Activated CD4-positive, alpha-beta T cell treated with anti-CD3 and anti-CD28 coated beads for 36 hours (primary cell): ENCODE data around the gene CD247. TPM values are rescaled to one million over a fixed set of nuclear protein-coding genes. Genes with fewer than 3 reads are reported as not detected.

Experiments used
- ATAC-seq: fragments of 200-7000 bp; cut with Tn5 transposase; one replicate; pipeline ENCODE4 v1.10.0; 2021; ENCODE audit warnings: mild to moderate bottlenecking, moderate library complexity
- CTCF ChIA-PET: fragments of 350-600 bp; sonication (Branson Sonifier 250); formaldehyde crosslinking; loops from one replicate; lab custom pipeline; 2021; ENCODE audit warnings: antibody characterized with exemption; lab: Charles Lee
- POLR2A ChIA-PET: fragments of 350-600 bp; sonication (Branson Sonifier 250); formaldehyde crosslinking; loops from one replicate; lab custom pipeline; 2021; ENCODE audit warnings: antibody characterized with exemption, inconsistent platforms; lab: Charles Lee
- DNase-seq: peaks from one replicate; pipeline ENCODE4 v3.0.0-alpha.2; 2020
- H3K27ac Mint-ChIP-seq: one replicate; pipeline ENCODE4 v1.8.0; 2021; ENCODE audit warnings: mixed read lengths
- H3K27me3 Mint-ChIP-seq: one replicate; pipeline ENCODE4 v1.8.0; 2021; ENCODE audit warnings: mixed read lengths
- H3K36me3 Mint-ChIP-seq: one replicate; pipeline ENCODE4 v1.8.0; 2021; ENCODE audit warnings: low read depth, mixed read lengths
- H3K4me1 Mint-ChIP-seq: one replicate; pipeline ENCODE4 v1.8.0; 2021; ENCODE audit warnings: mixed read lengths
- H3K4me3 Mint-ChIP-seq: one replicate; pipeline ENCODE4 v1.8.0; 2021; ENCODE audit warnings: mild to moderate bottlenecking, moderate library complexity, mixed read lengths
- H3K9me3 Mint-ChIP-seq: one replicate; pipeline ENCODE4 v1.8.0; 2021; ENCODE audit warnings: low read depth, mixed read lengths
- intact Hi-C, 2 experiments: fragments of 100-400 bp; cut with DNase I in 1 of 2; cut with micrococcal nuclease in 1 of 2; formaldehyde crosslinking; loops; one replicate each; pipeline versions ENCODE4 v1.14.2 to v1.15.1; 2022 to 2024; cut with DNase I, micrococcal nuclease
- total RNA-seq, 2 experiments: library from RNA; stranded (reverse); gene quantifications; one replicate each; pipeline ENCODE4 v1.2.3, GENCODE V29; 2021

Gene CD247
- total RNA-seq, 2 experiments from 2014 or later: 149 TPM

DNA sequence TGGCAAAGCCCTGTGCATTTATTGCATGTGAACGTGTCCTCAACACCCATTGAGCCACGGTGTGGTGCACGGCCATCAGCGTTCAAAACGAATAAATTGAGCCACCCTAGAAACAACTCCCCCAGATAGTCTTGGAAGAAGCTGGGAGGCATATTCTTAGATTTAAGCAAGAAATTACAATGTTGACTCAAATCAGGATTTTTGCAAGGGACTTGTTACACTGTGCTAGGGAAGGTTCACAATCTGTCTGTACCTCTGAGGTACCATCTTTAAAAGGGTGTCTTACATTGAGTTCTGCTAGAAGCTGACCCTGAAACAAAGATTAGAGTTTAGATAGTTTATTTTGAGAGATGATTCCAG, 16.2 kb downstream of the CD247 start:
- ChIA-PET POLR2A (interaction anchor here (0.9 to 6.3 kb wide), 6 partner anchors 8 to 282 kb away, joined by 3 to 57 read pairs (median 3); partner anchors contain the start of gene CD247), CTCF (interaction anchor here (0.6 to 5.6 kb wide), 8 partner anchors 15 to 48 kb away, joined by 3 to 62 read pairs (median 4); partner anchors contain the start of gene CD247)
- H3K4me3 Mint-ChIP-seq: peak overlapping the region; percentile 63
- peaks cover 96% of the 10 kb centered on the region for H3K4me1 Mint-ChIP-seq
- peak overlapping the region; percentile 95 for H3K27ac Mint-ChIP-seq
- intact Hi-C loops: loop anchor here (1.0 to 5.0 kb wide), 2 partner anchors 10 to 125 kb away; no protein-coding TSS in a partner anchor
- no peaks in the 10 kb centered on the region for H3K9me3 Mint-ChIP-seq
- DNase-seq (no peak), ATAC-seq (peak; percentile 32)
- peaks cover 64% of the 10 kb centered on the region for H3K36me3 Mint-ChIP-seq
- no peaks in the 10 kb centered on the region for H3K27me3 Mint-ChIP-seq

DNA sequence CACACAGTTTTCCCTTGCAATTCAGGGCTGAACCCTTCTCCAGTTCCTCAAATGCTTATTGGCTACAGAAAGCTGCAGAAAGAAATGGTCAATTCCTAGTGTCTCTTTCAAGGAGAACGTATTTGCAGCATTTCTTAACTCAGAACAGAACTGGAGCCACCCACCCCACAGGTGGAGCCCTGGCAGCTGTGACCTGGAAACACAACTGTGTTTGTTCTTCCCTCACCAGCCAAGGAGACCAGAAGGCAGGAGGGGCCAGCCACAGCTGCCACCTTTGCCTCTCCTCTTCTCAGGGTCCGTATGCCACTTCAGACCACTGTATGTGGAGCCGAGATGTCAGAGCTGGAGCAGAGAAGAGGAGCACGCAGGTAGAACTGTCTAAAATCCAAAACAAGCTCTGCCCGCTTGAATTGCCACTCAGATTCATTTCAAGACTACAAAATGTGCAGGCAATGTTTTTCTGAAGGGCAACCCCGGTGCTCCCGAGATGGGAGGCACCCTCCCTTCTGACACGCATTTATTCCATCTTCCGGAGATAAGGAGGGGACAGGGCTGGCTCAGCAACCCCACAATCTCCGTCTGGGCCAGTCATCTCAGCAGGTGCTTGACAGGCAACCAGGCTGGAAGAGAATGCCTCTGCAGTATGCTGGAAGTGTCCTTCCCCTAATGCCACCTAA, 16.7 kb downstream of the CD247 start:
- intact Hi-C loops: loop anchor here (1.0 to 5.0 kb wide), 3 partner anchors 11 to 126 kb away; no protein-coding TSS in a partner anchor
- Mint-ChIP-seq H3K9me3 (no peaks in the 10 kb centered on the region), H3K4me3 (peak overlapping the region; percentile 63), H3K4me1 (peaks cover 97% of the 10 kb centered on the region), H3K27ac (peak overlapping the region; percentile 95), H3K36me3 (peaks cover 64% of the 10 kb centered on the region), H3K27me3 (no peaks in the 10 kb centered on the region)
- POLR2A ChIA-PET: interaction anchor here (0.9 to 6.3 kb wide), 7 partner anchors 8 to 281 kb away, joined by 3 to 57 read pairs (median 3); partner anchors contain the start of gene CD247
- ATAC-seq (peak; percentile 60), DNase-seq (peak; percentile 82)
- CTCF ChIA-PET: interaction anchor here (0.6 to 5.6 kb wide), 10 partner anchors 15 to 185 kb away, joined by 3 to 62 read pairs (median 4); partner anchors contain the start of gene CD247

DNA sequence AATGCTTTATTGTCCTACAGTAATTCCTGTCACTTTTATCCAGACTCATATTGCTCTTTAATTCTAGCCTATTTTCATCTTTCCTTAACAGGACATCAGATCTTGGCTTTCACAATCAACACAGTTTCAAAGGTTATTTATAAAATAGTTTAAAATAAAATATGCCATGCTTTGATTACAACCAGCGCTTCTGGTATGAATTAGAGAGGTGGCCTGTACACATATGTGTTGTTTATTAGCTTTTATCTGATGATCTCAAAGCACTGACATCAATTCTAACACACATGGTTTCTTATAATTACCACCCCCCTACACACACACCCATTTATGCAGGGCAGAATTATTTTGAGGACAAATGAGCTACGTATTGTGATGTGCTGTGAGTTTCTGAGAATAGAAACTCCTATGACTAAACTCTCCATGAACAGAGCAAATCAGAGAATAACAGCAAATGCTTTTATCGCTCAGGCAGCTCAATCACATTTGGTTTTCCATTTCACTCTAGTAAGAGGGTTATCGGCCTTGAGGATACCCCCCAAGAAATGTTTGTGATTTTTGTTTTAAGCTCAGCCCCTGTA, 18.0 kb downstream of the CD247 start:
- CTCF ChIA-PET: interaction anchor here (0.7 to 5.6 kb wide), 15 partner anchors 7 to 59 kb away, joined by 3 to 62 read pairs (median 5); partner anchors contain the start of gene CD247
- H3K4me1 Mint-ChIP-seq: peaks cover 99% of the 10 kb centered on the region
- peak; percentile 67 for ATAC-seq
- H3K4me3 Mint-ChIP-seq: peak overlapping the region; percentile 63
- H3K27ac Mint-ChIP-seq: peak overlapping the region; percentile 95
- DNase-seq: peak; percentile 15
- H3K27me3 Mint-ChIP-seq: no peaks in the 10 kb centered on the region
- intact Hi-C loops: loop anchor here (1.0 to 5.0 kb wide), 5 partner anchors 8 to 127 kb away; no protein-coding TSS in a partner anchor
- no peaks in the 10 kb centered on the region for H3K9me3 Mint-ChIP-seq
- peaks cover 70% of the 10 kb centered on the region for H3K36me3 Mint-ChIP-seq
- POLR2A ChIA-PET: interaction anchor here (0.8 to 6.3 kb wide), 16 partner anchors 8 to 281 kb away, joined by 3 to 57 read pairs (median 6); partner anchors contain the start of genes CD247 and CREG1

DNA sequence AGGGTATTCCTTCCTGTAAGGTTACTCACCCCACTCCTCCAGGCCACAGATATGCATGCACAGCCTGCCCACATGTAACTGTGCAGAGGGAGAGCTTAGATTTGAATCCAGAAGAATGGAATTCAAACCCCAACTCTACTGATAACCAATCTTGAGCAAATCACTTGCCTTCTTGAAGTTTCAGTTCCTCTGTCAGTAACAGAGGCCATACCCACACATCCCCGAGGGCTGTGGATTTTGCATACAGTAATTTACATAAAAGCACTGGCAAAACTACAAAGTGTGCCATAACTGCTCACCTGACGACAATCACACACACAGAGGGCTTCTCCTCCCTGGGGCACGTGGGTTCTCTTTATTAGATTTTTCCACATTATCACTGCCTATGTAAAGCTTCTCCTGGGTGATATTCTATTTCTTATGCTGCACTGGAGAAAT, 18.6 kb downstream of the CD247 start:
- peak overlapping the region; percentile 95 for H3K27ac Mint-ChIP-seq
- ATAC-seq (peak; percentile 57), DNase-seq (peak; percentile 56)
- intact Hi-C loops: loop anchor here (1.0 to 5.0 kb wide), 6 partner anchors 7 to 128 kb away; no protein-coding TSS in a partner anchor
- peaks cover 99% of the 10 kb centered on the region for H3K4me1 Mint-ChIP-seq
- ChIA-PET CTCF (interaction anchor here (0.6 to 5.6 kb wide), 19 partner anchors 9 to 742 kb away, joined by 3 to 62 read pairs (median 5); partner anchors contain the start of gene CD247), POLR2A (interaction anchor here (1.1 to 6.3 kb wide), 7 partner anchors 10 to 280 kb away, joined by 4 to 57 read pairs (median 11); partner anchors contain the start of genes CD247 and CREG1)
- H3K4me3 Mint-ChIP-seq: peak overlapping the region; percentile 42
- H3K27me3 Mint-ChIP-seq: no peaks in the 10 kb centered on the region
- peaks cover 72% of the 10 kb centered on the region for H3K36me3 Mint-ChIP-seq
- no peaks in the 10 kb centered on the region for H3K9me3 Mint-ChIP-seq

DNA sequence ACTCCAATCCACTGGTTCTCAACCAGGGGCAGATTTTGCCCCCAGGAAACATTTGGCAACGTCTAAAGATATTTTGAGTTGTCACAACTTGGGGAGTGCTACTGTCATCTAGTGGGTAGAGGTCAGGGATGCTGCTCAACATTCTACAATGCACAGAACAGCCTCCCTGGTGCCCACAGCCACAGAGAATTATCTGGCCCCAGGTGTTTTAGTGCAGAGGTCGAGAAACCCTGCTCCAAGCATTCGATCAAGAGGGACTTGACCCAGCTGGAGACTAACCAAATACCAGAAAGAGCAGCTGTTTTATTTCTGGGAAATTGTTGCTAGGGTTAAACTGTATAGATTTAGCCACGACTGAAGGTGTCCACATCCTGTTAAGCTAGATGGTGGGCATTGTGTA, 19.2 kb downstream of the CD247 start:
- peak; percentile 26 for DNase-seq
- Mint-ChIP-seq H3K27me3 (no peaks in the 10 kb centered on the region), H3K27ac (peak overlapping the region; percentile 95), H3K4me1 (peaks cover 99% of the 10 kb centered on the region), H3K9me3 (no peaks in the 10 kb centered on the region), H3K36me3 (peaks cover 69% of the 10 kb centered on the region), H3K4me3 (peak overlapping the region; percentile 42)
- peak; percentile 7 for ATAC-seq
- intact Hi-C loops: loop anchor here in 1 of 2 experiments (1.0 kb wide), 1 partner anchor 43 kb away; no protein-coding TSS in a partner anchor
- POLR2A ChIA-PET: interaction anchor here (1.1 to 6.3 kb wide), 6 partner anchors 10 to 279 kb away, joined by 4 to 57 read pairs (median 8); partner anchors contain the start of genes CD247 and CREG1
- CTCF ChIA-PET: interaction anchor here (0.7 to 5.6 kb wide), 11 partner anchors 9 to 58 kb away, joined by 3 to 62 read pairs (median 7); partner anchors contain the start of gene CD247

DNA sequence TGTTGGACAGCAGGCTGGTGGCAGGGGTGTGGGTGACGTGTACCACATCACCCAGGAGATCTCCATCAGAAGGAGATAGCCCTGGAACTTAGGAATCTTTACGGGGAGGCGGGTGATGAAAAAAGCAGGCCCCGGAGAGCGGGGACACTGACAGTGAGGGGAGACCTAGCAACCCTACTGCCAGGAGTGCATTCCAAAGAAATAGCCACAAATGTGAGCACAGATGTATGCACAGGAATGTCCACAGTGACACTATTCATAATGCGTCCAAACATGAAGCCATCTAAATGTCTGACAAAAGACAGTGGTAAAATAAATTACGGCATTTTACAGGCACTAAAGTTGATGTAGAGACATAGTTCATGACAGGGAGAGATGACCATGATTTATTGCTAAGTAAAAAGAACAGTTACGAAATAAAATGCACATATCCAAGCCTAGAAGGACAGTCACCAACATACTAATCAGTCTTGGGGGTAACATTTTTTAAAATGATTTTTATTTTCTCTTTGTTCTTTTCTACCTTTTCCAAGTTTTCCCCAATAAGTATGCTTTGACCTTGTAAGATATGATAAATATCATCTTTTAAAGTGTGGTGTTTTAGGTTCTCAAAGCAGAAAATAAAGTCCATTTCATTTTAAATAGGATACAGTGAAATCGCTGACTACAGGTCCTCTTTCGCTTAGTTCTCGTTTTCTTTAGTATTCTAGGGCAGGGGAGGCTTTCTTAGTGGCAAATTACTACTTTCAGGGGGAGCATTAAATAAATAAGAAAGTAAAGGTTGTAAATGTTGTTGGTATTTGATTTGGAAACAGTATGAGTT, 21.3 kb downstream of the CD247 start:
- peaks cover 56% of the 10 kb centered on the region for H3K36me3 Mint-ChIP-seq
- no peaks in the 10 kb centered on the region for H3K9me3 Mint-ChIP-seq
- H3K27ac Mint-ChIP-seq: peak overlapping the region; percentile 55
- H3K4me3 Mint-ChIP-seq: no peak overlapping the region
- CTCF ChIA-PET: interaction anchor here (0.9 to 5.6 kb wide), 5 partner anchors 13 to 44 kb away, joined by 3 to 62 read pairs (median 3); partner anchors contain the start of gene CD247
- no peak for DNase-seq
- H3K4me1 Mint-ChIP-seq: peaks cover 98% of the 10 kb centered on the region
- POLR2A ChIA-PET: interaction anchor here (1.4 to 6.3 kb wide), 2 partner anchors 20 to 41 kb away, joined by 4 to 57 read pairs; partner anchors contain the start of gene CD247
- no peaks in the 10 kb centered on the region for H3K27me3 Mint-ChIP-seq
- intact Hi-C loops: no loop called here
- no peak for ATAC-seq

DNA sequence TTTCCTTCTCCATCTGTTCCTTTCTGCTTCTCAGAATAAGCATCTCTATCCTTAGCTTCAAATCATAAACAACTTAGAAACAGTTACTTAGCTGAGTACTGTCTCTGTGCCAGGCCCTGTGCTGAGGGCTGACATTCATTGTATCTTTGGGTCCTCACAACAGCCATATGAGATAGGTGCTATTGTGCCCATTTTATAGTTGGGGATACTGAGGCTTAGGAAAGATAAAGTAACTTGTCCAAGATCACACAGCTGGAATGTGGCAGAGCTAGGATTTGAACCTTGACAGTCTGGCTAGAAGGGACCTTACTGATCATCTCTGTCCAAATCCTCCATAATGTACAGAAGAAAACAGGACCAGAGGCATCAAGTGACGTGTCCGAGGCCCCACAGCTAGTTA, 25.0 kb downstream of the CD247 start:
- H3K4me1 Mint-ChIP-seq: peaks cover 96% of the 10 kb centered on the region

DNA sequence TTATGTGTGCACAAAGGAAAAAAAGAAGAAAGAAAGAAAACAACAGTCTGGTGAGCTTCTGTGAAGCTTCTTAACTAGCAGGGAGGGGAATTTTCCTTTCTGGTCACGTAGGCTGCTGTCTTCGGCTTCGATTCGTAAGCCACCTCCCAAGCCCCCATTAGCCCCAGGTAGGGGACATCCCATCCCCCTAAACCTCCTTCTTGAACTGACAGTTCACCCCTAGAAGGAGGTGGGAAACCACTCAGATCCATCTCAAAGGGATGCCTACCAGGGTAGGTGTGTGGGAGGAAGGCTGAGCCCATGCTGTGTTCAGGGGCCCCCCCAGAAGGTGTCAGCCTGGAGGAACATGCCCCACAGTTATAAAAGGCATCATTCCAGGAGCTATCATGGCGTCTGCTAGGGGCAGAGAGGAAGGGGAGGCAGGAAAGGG, 25.8 kb downstream of the CD247 start:
- peak overlapping the region; percentile 92 for H3K27ac Mint-ChIP-seq
- ChIA-PET CTCF (interaction anchor here (0.5 to 1.5 kb wide), 7 partner anchors 8 to 396 kb away, joined by 3 to 6 read pairs (median 3); partner anchors contain the start of gene CREG1), POLR2A (interaction anchor here (1.0 to 1.3 kb wide), 3 partner anchors 8 to 38 kb away, joined by 4 to 7 read pairs (median 4); no protein-coding TSS in a partner anchor)
- intact Hi-C loops: loop anchor here (1.0 to 2.0 kb wide), 6 partner anchors 8 to 46 kb away; no protein-coding TSS in a partner anchor
- no peaks in the 10 kb centered on the region for H3K9me3 Mint-ChIP-seq
- peak; percentile 66 for ATAC-seq
- H3K4me3 Mint-ChIP-seq: peak overlapping the region; percentile 55
- peak; percentile 72 for DNase-seq
- no peaks in the 10 kb centered on the region for H3K27me3 Mint-ChIP-seq
- H3K4me1 Mint-ChIP-seq: peaks cover 96% of the 10 kb centered on the region
- peaks cover 59% of the 10 kb centered on the region for H3K36me3 Mint-ChIP-seq

More for the DNA sequence above, 25.0 kb downstream of the CD247 start:
- intact Hi-C loops: loop anchor here in 1 of 2 experiments (2.0 kb wide), 1 partner anchor 47 kb away; no protein-coding TSS in a partner anchor
- no peaks in the 10 kb centered on the region for H3K27me3 Mint-ChIP-seq
- H3K4me3 Mint-ChIP-seq: peak overlapping the region; percentile 55
- ChIA-PET CTCF (interaction anchor here (0.8 to 1.6 kb wide), 8 partner anchors 17 to 64 kb away, joined by 3 to 6 read pairs (median 3); no protein-coding TSS in a partner anchor), POLR2A (interaction anchor here (0.7 kb wide), 1 partner anchor 46 kb away, joined by 4 read pairs; no protein-coding TSS in a partner anchor)
- H3K36me3 Mint-ChIP-seq: peaks cover 61% of the 10 kb centered on the region
- ATAC-seq (no peak), DNase-seq (no peak)
- H3K27ac Mint-ChIP-seq: peak overlapping the region; percentile 93
- H3K9me3 Mint-ChIP-seq: no peaks in the 10 kb centered on the region

DNA sequence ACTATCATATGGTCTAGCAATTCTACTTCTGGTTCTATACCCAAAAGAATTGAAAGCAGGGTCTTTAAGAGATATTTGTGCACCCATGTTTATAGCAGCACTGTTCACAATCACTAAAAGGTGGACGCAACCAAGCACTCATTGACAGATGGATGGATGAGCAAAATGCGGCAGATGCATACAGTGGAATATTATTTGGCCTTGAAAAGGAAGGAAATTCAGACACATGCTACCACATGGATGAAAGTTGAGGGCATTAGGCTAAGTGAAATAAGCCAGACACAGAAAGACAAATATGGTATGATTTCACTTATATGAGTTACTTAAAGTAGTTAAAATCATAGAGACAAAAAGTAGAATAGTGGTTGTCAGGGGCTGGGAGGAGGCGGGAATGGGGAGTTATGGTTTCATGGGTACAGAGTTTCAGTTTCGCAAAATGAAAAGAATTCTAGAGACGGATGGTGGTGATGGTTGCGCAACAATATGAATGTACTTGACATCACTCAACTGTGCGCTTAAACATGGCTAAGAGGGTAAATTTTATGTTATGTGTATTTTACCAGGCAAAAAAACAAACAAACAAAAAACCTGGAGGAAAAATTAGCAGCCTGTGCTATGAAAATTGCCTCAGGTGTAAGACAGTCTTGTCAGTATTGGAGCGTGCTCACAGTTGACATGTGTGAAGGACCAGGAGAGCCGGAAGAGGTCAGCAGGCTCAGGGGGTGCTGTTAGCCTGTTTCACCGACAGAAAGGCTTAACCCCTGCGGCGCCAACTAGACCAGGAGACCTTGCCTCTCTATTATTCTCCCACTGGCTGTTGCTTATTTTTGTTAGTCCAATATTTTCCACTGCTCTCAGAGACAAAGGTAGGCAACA, 26.5 kb downstream of the CD247 start:
- H3K9me3 Mint-ChIP-seq: no peaks in the 10 kb centered on the region
- ATAC-seq (peak; percentile 41), DNase-seq (peak; percentile 66)
- ChIA-PET CTCF (interaction anchor here (0.5 to 2.1 kb wide), 5 partner anchors 8 to 62 kb away, joined by 3 to 7 read pairs (median 5); partner anchors contain the start of gene CREG1), POLR2A (interaction anchor here (1.0 to 1.7 kb wide), 5 partner anchors 9 to 44 kb away, joined by 3 to 7 read pairs (median 4); no protein-coding TSS in a partner anchor)
- peaks cover 96% of the 10 kb centered on the region for H3K4me1 Mint-ChIP-seq
- intact Hi-C loops: loop anchor here (1.0 to 2.0 kb wide), 6 partner anchors 8 to 45 kb away; no protein-coding TSS in a partner anchor
- H3K36me3 Mint-ChIP-seq: peaks cover 57% of the 10 kb centered on the region
- H3K27me3 Mint-ChIP-seq: no peaks in the 10 kb centered on the region
- peak overlapping the region; percentile 55 for H3K4me3 Mint-ChIP-seq
- peak overlapping the region; percentile 92 for H3K27ac Mint-ChIP-seq
